ENCODE results near the gene TSSK2.

- TF ChIP-seq, protein P1, sequence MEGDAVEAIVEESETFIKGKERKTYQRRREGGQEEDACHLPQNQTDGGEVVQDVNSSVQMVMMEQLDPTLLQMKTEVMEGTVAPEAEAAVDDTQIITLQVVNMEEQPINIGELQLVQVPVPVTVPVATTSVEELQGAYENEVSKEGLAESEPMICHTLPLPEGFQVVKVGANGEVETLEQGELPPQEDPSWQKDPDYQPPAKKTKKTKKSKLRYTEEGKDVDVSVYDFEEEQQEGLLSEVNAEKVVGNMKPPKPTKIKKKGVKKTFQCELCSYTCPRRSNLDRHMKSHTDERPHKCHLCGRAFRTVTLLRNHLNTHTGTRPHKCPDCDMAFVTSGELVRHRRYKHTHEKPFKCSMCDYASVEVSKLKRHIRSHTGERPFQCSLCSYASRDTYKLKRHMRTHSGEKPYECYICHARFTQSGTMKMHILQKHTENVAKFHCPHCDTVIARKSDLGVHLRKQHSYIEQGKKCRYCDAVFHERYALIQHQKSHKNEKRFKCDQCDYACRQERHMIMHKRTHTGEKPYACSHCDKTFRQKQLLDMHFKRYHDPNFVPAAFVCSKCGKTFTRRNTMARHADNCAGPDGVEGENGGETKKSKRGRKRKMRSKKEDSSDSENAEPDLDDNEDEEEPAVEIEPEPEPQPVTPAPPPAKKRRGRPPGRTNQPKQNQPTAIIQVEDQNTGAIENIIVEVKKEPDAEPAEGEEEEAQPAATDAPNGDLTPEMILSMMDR (IDR thresholded peaks at IDR 0.05) = no peak
- TF ChIP-seq POLR2A (IDR thresholded peaks at IDR 0.05) = no peak
Observed at GRCh38 chr22:19119949-19120348, 11.2 kb upstream of the TSSK2 start.
